Ishikawa (cell line): ENCODE data around the gene TMEM181.

Experiments used
- CEBPB ChIP-seq: IDR thresholded peaks from 2 replicates; pipeline ENCODE4 v1.6.1; 2012
- CREB1 ChIP-seq: IDR thresholded peaks from 2 replicates; pipeline ENCODE4 v1.6.1; 2012; ENCODE audit warnings: low read depth
- EGR1 ChIP-seq: IDR thresholded peaks from 2 replicates; pipeline ENCODE4 v1.6.1; 2012
- EP300 ChIP-seq: IDR thresholded peaks from 2 replicates; pipeline ENCODE4 v1.6.1; 2012; ENCODE audit warnings: borderline replicate concordance
- FOXM1 ChIP-seq: IDR thresholded peaks from 2 replicates; pipeline ENCODE4 v1.6.1; 2012; ENCODE audit warnings: low read depth, borderline replicate concordance
- MAX ChIP-seq: IDR thresholded peaks from 2 replicates; pipeline ENCODE4 v1.6.1; 2012
- NFIC ChIP-seq: IDR thresholded peaks from 2 replicates; pipeline ENCODE4 v1.6.1; 2012
- RAD21 ChIP-seq: IDR thresholded peaks from 2 replicates; pipeline ENCODE4 v1.6.1; 2012; ENCODE audit warnings: low read depth
- REST ChIP-seq: IDR thresholded peaks from 2 replicates; pipeline ENCODE4 v1.6.1; 2012; ENCODE audit warnings: low read depth, mild to moderate bottlenecking
- TAF1 ChIP-seq: IDR thresholded peaks from 2 replicates; pipeline ENCODE4 v1.6.1; 2012; ENCODE audit warnings: low read depth, mild to moderate bottlenecking
- TCF12 ChIP-seq: IDR thresholded peaks from 2 replicates; pipeline ENCODE4 v1.6.1; 2012; ENCODE audit warnings: low read depth
- TEAD4 ChIP-seq: IDR thresholded peaks from 2 replicates; pipeline ENCODE4 v1.6.1; 2012
- USF1 ChIP-seq: IDR thresholded peaks from 2 replicates; pipeline ENCODE4 v1.6.1; 2012
- YY1 ChIP-seq: IDR thresholded peaks from 2 replicates; pipeline ENCODE4 v1.6.1; 2012; ENCODE audit warnings: low read depth
- ZBTB7A ChIP-seq: IDR thresholded peaks from 2 replicates; pipeline ENCODE4 v1.6.1; 2012; ENCODE audit warnings: low read depth

The TMEM181 gene

GRCh38 chr6:158596861-158597260 lies 37.0 kb downstream of the TMEM181 start:
- TF ChIP-seq CEBPB (no peak), CREB1 (no peak), EP300 (no peak), NFIC (no peak), ZBTB7A (no peak), MAX (no peak), TAF1 (no peak), FOXM1 (no peak), RAD21 (no peak), TEAD4 (no peak), YY1 (no peak), TCF12 (no peak), USF1 (no peak)

GRCh38 chr6:158597565-158597964 lies 37.7 kb downstream of the TMEM181 start:
- TF ChIP-seq NFIC (no peak), EGR1 (no peak), EP300 (no peak), YY1 (no peak), RAD21 (no peak), CEBPB (no peak), TEAD4 (no peak), TAF1 (no peak)

- TF ChIP-seq REST (no peak), NFIC (no peak), USF1 (no peak), TAF1 (no peak), TCF12 (no peak), EGR1 (no peak), RAD21 (no peak), CEBPB (no peak), ZBTB7A (no peak), YY1 (no peak), CREB1 (no peak), EP300 (no peak), TEAD4 (no peak), FOXM1 (no peak), MAX (no peak)
Measured at GRCh38 chr6:158599635-158600034, 39.7 kb downstream of the TMEM181 start.

GRCh38 chr6:158603261-158604047 lies 43.6 kb downstream of the TMEM181 start:
- TF ChIP-seq TAF1: no peak
- no peak for TF ChIP-seq ZBTB7A
- no peak for TF ChIP-seq RAD21
- no peak for TF ChIP-seq FOXM1
- TF ChIP-seq TCF12: no peak
- no peak for TF ChIP-seq EP300
- TF ChIP-seq REST: no peak
- TF ChIP-seq USF1: no peak
- no peak for TF ChIP-seq MAX
- no peak for TF ChIP-seq YY1

GRCh38 chr6:158604048-158604406 lies 44.1 kb downstream of the TMEM181 start:
- TF ChIP-seq RAD21 (no peak), REST (no peak), ZBTB7A (no peak), EP300 (no peak), FOXM1 (no peak), YY1 (no peak), CREB1 (no peak), MAX (no peak), NFIC (no peak), TEAD4 (no peak), CEBPB (no peak), USF1 (no peak), TAF1 (no peak), TCF12 (no peak), EGR1 (no peak)
